GM20431 (cell line): Measurements from ENCODE around the gene PLCD3.

ENCODE experiments used
- in situ Hi-C: fragments of 300-500 bp; cut with MseI, MboI; formaldehyde crosslinking; loops from one replicate; pipeline ENCODE4 v1.15.0; 2020; ENCODE audit warnings: low sequenced_read_pairs; ENCODE audit not compliant: unreplicated experiment

The PLCD3 gene

DNA sequence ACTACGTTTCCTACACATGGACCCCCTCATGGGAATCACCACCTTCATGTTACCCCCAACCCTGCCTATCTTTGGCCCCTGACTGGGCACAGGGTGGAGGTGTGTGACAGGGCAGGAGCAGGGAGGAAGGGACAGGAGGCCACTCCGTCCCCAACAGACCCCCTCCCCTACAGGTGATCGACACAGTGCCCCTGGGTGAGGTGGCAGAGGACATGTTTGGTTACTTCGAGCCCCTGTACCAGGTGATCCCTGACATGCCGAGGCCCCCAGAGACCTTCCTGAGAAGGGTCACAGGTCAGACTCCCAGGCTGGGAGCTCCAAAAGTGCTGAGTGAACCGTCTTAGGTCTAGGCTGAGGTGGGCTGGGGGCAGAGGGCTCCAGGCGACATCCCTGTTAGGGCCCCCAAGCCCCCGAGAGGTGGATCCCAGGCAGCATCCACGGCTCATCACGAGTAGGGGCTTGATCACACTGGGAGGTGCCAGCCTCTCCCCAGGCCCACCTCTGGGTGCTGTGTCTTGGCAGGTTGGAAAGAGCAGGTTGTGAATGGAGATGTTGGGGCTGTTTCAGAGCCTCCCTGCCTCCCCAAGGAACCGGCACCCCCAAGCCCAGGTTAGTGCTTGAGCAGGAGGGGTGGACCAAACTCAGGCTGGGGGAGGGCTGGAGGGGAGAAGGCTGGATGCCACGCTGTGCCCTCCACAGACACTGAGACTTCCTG is 4.7 kb upstream of the PLCD3 start:
- in situ Hi-C loops = loop anchor here (10.0 kb wide), 1 partner anchor 58 kb away; no protein-coding TSS in a partner anchor

DNA sequence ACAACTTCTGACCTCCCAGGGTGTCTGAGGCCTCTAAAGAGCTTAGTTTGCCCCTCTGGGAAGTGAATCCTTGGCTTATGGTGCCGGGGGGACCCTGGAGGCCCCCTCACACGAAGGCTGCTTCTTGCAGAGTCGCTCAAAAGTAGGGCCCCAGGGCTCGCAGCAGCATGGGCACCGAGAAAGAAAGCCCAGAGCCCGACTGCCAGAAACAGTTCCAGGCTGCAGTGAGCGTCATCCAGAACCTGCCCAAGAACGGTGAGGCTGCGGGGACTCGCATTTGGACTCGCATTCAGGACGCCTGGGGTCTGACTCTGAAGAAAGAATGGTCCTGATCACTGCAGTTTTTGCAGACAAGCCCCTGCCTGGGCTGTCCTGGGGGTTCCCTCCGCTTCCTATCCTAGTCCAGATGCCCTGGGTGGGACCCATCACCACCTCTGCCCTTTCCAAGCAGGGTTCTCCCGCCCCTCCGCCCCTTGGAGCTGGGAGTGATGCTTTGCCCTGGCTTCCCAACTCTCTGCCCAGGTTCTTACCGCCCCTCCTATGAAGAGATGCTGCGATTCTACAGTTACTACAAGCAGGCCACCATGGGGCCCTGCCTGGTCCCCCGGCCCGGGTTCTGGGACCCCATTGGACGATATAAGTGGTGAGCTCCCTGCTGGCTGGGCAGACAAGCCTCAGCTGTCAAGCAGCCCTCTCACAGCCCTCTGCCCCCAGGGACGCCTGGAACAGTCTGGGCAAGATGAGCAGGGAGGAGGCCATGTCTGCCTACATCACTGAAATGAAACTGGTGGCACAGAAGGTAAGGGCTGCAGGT is 3.9 kb upstream of the PLCD3 start:
- in situ Hi-C loops = loop anchor here (10.0 kb wide), 1 partner anchor 59 kb away; no protein-coding TSS in a partner anchor

DNA sequence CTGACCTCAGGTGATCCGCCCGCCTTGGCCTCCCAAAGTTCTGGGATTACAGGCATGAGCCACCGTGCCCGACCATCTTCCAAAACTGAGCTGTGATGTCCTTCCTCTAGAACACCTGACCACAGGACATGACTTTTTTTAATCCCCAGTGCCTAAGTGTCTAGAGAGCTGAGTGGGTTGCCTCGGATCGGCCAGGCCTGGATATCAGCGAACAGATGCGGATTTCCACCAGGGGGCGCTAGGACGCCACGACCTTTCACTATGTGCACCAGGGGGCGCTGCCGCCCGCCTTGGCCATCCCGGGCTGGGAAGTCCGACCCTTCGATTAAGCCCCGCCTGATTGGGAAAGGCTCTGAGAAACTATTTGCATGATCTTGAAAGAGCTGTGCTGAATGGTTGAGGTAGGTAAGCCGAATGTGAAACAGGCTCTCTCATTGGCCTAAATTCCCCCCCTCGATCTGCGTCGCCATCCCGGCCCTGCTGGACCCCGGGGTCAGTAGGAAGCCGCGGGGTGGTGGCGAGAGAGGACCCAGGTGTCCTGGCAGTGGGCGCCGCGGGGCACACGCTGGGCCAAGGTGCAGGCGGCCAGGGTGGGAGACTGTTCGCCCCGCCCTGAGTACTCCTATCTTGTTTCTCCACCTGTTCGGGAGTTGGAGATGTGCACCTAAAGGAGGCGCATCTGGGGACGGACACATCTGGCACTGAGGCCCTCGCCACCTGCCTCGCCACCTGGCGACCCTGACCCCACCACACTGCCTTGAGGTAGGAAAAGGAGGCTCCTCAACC is 3.1 kb upstream of the PLCD3 start, which contains the start of gene ACBD4:
Gene ACBD4 (plus strand): TSS at position 496 of the 786 bp plus-strand sequence. CDS start 458 bp downstream, outside the sequence.
- in situ Hi-C loops = loop anchor here (10.0 kb wide), 1 partner anchor 59 kb away; no protein-coding TSS in a partner anchor

DNA sequence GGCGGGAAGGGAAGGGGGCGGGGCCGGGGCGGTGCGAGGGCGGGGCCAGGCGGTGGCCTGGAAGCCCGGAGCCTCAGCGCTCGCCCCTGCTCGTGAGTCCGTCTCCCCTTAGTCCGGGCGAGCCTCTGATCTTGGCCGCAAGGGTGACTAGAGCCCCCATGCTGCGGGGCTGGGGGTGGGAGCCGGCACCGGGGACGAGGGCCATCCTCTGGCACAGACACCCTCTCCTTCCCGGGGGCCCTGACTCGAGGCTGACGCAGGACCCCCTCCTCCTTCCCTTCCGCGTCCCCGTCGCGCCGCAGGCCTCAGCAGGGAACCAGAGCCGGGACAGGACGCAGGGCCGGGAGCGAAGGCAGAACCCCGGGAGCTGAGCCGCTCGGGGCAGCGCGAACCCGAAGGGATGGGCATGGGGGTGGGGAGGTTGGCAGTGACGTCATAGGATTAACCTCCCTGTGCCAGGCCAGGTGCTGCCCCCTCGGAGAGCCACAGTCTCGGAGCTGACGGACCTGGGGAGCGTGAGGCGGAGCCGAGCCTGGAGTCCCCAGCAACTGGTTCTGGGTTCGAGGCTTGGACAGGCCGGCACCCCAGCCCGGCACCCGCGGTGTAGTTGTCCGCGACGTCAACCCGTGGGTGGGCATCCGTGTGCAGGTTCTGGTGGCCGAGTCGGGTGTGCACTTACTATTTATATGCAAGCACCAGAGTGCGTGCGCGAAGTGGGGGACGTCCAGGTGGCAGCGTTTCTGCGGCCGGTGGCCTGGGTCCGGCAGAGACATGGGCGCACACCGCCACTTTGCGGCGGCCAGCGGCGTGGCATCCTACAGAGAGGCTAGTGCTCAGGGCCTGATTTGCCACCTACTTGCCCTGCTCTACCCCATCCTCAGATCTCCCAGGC is 503 bp upstream of the PLCD3 start:
- in situ Hi-C loops = loop anchor here (10.0 kb wide), 1 partner anchor 62 kb away; no protein-coding TSS in a partner anchor

DNA sequence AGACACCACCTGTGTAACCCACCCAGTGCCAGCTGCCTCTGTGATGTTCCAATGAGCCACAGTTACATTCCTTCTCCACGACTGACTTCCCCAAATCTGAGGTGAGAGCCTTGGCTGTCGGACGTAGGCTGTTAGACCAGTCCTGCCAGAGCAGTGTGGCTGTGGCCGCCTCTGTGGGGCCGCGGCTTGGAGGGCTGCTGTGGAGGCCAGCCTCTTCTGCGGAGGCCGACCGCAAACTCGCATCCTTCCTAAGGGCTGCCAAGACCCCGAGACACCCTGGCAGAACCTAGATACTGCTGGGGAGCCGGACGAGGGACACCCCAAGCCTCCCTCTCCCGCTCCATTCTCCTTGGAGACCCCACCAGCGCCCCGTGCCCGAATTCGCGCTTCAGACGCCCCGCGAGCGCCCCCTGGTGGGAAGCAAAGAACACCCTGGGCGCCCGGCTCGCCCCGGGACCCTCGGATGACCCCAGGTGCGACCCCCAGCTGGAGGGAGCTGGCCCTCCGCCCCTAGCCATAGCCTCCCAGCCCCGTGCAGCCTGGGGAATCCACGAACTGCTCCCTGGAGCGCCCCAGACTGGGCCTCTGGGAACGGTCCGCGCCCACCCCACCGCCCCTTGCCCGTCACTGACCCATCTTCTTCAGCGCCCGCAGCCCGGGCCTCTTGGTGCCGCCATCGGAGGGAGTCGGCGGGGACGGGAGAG is 547 bp downstream of the PLCD3 start:
- in situ Hi-C loops = loop anchor here (10.0 kb wide), 1 partner anchor 63 kb away; no protein-coding TSS in a partner anchor

DNA sequence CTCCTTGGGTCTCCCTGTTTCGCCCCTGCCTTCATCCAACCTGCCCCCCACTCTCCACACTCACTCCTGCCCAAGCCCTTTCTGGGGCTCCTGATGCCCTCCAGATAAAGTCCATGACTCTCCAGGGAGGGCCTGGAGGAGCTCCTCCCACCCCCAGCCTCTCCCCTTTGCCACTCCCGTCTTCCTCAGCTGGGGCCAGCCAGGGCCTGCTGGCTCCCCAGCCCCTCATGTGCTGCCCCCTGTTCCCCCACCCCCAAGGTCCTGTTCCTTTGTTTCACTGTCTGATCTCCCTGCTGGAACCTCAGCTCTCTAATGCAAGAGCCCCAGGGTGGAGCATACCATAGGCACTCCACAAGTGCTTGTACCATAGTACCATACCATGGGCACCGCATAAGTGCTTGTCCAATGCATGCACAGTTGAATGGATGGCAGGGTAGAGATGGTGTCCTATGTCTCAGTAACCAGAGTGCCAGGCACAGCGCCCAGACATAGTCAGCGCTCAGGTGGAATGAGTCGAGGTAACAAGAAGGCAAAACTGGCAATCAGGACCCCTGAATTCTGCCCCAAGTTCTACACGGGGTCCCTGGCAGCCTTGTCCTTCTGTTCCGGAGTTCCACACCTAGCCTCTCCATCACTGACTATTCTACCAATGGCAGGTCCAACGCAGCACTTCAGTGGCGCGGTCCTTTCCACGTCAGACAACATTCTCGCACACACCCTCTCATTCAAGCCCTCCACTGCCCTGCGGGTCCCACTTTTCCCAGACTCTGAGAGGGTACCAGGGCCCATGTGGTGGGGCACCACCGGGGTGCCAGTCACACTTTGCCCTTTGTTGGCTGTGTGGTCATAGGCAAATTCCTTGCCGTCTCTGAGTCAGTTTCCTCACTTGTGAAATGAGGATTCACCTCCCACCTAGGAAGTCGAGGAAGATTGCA is 1.4 kb downstream of the PLCD3 start:
- in situ Hi-C loops = loop anchor here (10.0 kb wide), 1 partner anchor 64 kb away; no protein-coding TSS in a partner anchor

DNA sequence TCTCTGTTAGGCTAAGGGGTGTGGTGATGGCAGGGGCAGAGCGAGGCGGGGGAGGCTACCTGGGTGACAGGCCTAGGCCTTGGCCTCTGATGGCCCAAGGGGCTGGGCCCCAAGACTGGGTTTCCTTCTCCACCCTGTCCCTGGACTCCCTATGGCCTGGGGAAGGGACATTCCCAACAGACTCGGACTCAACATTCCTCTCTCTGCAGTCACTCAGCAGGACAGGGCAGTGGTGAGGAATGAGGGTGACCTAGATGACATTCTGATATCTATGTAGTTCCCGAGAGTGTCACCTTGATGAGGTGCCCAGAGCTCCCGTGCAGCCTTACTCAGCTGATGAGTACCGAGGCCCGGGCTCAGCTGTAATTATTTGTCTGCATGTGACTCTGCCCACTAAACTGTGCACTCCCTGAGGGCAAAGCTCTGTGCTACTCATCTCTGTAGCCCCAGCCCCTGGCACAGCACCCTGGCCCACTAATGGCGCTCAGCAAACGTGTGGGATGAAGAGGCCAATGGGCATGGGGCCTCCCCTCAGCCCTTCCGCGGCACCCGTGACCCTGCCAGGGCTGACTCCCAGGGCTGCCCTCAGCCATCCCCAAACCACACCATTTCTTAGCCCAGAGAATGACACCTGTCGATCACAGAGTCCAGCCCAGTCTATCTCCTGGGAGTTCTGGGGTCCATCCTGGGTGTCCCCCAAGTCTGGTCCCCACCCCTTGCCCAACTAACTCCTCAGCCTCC is 2.2 kb downstream of the PLCD3 start:
- in situ Hi-C loops = loop anchor here (10.0 kb wide), 1 partner anchor 65 kb away; no protein-coding TSS in a partner anchor

DNA sequence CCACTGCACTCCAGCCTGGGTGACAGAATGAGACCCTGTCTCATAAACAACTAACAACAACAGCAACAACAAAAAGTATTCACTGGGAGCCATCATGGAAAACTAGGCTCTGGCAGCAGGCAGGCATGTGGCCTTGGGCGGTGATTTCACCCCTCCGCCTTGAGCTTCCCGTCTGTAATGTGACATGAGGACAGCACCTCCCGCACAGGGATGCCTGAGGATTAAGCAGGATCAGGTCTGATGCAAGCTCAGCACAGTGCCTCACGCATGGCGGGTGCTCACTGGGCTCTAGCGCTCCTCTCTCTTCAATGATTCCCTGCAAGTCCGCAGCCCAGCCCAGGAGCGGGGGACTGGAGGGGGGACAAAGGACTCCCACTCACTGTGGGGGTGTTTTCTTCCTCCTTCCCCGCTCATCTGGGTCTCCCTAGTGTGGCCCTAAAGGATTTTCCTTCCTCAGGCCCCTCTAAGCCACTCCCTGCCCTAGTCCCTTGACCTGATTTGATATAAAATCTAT is 2.8 kb downstream of the PLCD3 start:
- in situ Hi-C loops = no loop called here

DNA sequence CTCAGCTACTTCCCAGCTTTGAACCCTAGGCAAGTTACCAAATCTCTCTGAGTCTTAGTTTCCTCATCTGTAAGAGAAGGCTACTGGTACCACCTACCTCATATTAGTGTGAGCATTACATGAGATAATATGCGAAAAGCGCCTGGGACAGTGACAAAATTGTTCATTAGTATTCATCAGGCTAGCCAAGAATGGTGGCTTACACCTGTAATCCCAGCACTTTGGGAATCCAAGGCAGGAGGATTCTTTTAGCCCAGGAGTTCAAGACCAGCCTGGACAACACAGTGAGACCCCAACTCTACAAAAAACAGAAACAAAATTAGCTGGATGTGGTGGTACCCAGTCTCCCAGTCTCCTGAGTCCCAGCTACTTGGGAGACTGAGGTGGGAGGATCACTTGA is 3.3 kb downstream of the PLCD3 start:
- in situ Hi-C loops = no loop called here

DNA sequence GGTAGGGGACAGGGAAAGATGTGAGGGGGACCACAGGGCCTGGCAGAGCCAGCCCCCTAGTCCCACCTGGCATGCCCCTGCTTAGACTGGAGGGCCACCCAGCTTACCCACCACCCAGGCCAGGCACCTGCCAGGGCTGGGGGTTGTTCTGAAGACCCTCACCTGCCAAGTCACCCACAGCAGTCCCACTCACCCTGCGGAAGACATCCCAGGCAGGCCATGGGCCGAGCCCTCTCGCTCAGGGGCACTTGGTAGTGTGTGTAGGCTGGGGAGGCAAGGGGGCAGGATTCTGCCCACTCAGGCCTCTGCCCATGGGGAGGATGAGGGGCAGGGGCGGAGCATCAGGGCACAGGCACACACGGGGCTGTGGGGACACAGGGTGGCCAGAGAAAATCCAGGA is 4.0 kb downstream of the PLCD3 start:
- in situ Hi-C loops = no loop called here

DNA sequence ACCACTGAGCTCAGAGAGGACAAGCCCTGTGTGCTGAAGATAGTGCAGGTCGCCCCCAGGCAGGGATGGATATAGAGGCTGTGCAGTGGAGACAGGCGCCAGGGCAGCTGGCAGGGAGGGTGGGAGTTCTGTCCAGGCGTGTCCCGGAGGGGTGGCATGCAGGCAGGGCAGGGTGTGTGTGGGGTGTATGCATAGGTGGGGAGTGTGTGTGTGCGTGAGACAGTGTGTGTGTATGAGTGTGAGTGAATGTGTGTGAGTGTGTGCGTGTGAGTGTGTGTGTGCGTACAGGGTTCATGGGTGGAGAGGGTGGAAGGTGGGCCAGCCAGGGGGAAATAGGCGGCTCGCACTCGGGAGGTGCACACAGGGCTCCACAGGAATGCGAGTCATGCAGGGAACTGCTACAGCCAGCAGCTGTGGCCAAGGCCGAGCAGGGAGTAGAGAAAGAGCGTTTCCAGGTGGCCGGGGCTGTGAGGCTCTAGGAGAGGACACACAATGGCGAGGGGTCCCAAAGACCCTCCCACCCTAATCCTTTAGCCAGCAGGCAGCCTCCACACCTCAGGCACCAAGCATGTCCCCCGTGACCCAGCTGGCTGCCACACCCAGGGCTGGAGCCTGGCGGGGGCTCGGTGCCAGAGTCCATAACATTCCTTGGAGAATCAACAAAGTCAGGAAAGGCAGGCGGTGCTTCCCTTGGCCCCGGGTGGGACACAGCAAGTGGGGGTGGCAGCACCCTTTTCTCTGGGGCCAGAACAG is 4.6 kb downstream of the PLCD3 start:
- in situ Hi-C loops = no loop called here

DNA sequence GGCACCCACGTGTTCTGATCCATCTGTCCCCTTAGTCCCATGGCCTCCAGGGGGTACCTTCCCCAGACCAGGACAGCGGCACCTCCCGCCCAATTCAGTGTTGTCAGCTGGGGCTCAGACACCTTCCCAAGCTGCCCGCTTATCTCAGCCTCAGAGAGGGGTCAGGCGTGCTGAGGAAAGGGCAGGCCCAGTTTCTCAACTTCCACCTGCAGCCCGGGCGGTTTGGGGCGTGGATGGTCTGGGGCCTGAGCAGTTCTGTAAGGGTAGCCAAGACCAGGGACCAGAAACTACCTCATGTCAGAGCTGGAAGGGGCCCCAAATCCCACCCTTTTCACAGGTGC is 5.1 kb downstream of the PLCD3 start:
- in situ Hi-C loops = no loop called here

DNA sequence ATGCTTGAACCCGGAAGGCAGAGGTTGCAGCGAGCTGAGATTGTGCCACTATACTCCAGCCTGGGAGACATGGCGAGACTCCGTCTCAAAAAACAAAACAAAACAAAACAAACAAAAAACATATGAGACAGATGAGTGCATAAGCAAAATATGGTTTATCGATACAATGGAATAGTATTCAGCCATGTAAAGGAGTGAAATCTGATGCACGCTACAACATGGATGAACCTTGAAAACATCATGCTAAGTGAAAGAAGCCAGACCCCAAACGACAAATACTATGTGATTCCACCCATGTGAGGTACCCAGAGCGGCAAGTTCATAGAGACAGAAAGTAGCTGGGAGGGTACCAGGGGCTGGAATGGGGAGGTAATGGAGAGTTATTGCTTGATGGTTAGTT is 6.8 kb downstream of the PLCD3 start:
- in situ Hi-C loops = no loop called here

DNA sequence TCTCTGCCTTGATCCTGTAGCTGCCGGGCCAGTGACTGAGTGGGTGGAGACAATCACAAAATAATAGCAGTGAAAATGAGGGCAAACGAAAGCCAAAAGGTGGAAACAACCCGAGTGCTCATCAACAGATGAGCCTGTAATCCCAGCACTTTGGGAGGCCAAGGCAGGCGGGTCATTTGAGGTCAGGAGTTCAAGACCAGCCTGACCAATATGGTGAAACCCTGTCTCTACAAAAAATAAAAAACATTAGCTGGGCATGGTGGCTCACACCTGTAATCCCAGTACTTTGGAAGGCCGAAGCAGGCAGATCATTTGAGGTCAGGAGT is 7.6 kb downstream of the PLCD3 start:
- in situ Hi-C loops = loop anchor here (25.0 kb wide), 1 partner anchor 212 kb away; the partner anchor contains the start of gene GFAP

DNA sequence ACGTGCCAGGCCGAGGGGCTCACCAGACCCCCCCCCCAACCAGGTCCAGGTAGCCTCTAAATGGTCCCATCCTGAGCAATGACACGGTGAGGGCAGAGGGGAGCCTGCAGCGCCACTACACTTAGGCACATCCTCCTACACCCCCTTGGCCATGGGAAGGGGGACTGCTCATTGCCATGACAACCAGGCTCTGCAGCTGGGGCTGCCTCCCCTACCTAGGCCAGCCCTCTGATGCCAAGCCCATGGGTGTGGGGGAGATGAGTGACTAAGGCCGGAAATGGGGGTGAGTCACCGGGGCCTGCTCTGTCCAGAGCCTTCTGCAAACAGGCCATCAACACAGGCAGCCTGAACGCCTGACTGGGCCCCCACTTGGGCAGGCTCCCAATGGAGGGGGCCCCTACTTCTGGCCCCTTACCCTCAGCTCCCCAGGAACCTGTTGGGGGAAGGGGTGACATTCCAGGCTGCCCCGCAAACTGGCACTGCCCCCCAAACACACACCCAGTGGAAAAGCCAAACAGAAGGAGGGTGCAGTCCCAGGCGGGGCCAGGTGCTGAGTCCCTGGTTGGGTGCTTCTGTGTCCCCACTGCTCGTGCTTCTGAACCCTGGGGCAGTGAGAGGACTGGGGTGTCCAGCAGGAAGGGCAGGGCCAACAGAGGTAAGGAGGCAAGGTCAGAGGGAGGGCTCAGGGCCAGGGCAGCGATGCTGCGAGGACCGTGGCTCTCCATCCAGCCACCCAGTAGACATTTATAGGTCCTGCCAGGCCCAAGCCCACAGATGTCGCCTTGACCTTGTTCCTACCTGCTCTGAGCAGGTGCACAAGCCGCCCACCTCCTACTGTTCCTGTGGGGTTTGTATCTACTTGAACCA is 8.2 kb downstream of the PLCD3 start:
- in situ Hi-C loops = loop anchor here (25.0 kb wide), 1 partner anchor 212 kb away; the partner anchor contains the start of gene GFAP
